ENCODE data around the gene BCAR1.

- TF ChIP-seq, protein P1, sequence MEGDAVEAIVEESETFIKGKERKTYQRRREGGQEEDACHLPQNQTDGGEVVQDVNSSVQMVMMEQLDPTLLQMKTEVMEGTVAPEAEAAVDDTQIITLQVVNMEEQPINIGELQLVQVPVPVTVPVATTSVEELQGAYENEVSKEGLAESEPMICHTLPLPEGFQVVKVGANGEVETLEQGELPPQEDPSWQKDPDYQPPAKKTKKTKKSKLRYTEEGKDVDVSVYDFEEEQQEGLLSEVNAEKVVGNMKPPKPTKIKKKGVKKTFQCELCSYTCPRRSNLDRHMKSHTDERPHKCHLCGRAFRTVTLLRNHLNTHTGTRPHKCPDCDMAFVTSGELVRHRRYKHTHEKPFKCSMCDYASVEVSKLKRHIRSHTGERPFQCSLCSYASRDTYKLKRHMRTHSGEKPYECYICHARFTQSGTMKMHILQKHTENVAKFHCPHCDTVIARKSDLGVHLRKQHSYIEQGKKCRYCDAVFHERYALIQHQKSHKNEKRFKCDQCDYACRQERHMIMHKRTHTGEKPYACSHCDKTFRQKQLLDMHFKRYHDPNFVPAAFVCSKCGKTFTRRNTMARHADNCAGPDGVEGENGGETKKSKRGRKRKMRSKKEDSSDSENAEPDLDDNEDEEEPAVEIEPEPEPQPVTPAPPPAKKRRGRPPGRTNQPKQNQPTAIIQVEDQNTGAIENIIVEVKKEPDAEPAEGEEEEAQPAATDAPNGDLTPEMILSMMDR (optimal IDR thresholded peaks at IDR 0.05 in 1 of 3, IDR thresholded peaks at IDR 0.05 in 1 of 3, conservative IDR thresholded peaks at IDR 0.05 in 1 of 3; ENCODE audit: extremely low read depth in 1 of 3, insufficient read depth in 2 of 3, low read length in 3 of 3): no peak
- no peak for TF ChIP-seq EZH2 (IDR thresholded peaks at IDR 0.05; ENCODE audit: low read length)
Measured at GRCh38 chr16:75225678-75226515, 25.5 kb downstream of the BCAR1 start.

Data from keratinocyte (primary cell).